Measurements from ENCODE around the gene WDR45.

The WDR45 gene

GRCh38 chrX:49043220-49043986 is 36.3 kb downstream of the WDR45 start, which contains the start of gene TFE3:
Gene TFE3, minus strand, starts transcription at chrX:49043357. Its CDS starts 131 bp downstream, at chrX:49043226.
- DNase-seq = peak; percentile 99

- DNase-seq = no peak
These were observed 37.0 kb downstream of the WDR45 start for GRCh38 chrX:49042581-49043219.

- DNase-seq = peak; percentile 83
These were observed 37.7 kb downstream of the WDR45 start for GRCh38 chrX:49041744-49042580.

- DNase-seq = peak; percentile 44
These were observed 39.2 kb downstream of the WDR45 start for GRCh38 chrX:49040376-49040955.

GRCh38 chrX:49039598-49040375 is 39.9 kb downstream of the WDR45 start:
- DNase-seq = peak; percentile 97

- DNase-seq = peak; percentile 36
These were observed 41.7 kb downstream of the WDR45 start for GRCh38 chrX:49037883-49038475.

GRCh38 chrX:49030283-49030682 is 49.4 kb downstream of the WDR45 start:
- DNase-seq = no peak

GRCh38 chrX:49029876-49030275 is 49.8 kb downstream of the WDR45 start:
- no peak for DNase-seq
